Left renal pelvis (tissue), 4 donors: ENCODE results near the gene MZF1. TPM values are rescaled to one million over a fixed set of nuclear protein-coding genes. Genes with fewer than 3 reads are reported as not detected.
A peak's percentile ranks its signal among the peaks of the same experiment; 100 is the strongest.
"Not testable (repeated sequence)": the region's sequence is repeated elsewhere in the genome, so short reads cannot be mapped to it uniquely, and the experiment has no call there.

Experiments used
- DNase-seq, 4 donors: peaks; one replicate each; pipeline ENCODE4 v3.0.0-alpha.2; 2013; ENCODE audit warnings: low read depth in 4 of 4, low spot score in 3 of 4
- polyA plus RNA-seq, 4 donors: library from polyadenylated mRNA; unstranded; fragments of 120-200 nt; gene quantifications; one replicate each; pipeline ENCODE4 v1.2.1, GENCODE V29; 2013; ENCODE audit not compliant: insufficient read length in 4 of 4

Gene MZF1
- polyA plus RNA-seq, 4 donors = 21.8 to 56.7 (median 29.6) TPM

DNA sequence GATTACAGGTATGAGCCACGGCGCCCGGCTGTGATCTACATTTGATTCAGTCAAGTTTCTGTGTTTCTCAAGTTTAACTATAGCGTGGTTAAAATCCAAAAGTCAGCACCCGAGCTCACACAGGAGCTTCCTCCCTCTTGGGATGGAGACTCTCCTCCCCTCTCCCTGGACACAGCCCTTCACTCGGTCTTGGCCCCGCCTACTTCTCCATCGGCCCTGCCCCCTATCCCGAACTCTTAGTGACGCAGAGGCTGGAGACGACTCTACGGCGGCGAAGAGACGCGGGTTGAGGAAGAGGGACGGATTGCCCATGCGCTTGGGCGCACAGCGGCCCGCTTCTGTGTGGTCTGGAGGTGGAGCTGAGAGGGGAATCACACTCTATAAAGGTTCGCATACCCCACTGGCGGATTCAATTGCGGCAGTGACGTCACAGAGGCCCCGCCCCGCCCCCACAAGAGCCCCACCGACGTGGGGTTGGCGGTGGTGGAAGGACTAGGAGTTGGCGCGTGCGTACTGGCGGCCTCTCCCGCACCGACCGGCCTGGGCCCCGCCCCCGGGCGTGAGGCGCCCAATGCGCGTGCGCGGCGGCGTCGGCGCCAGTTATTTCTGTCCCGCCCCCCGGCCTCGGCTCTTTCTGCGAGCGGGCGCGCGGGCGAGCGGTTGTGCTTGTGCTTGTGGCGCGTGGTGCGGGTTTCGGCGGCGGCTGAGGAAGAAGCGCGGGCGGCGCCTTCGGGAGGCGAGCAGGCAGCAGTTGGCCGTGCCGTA is 29.1 kb downstream of the MZF1 start, which contains the start of gene TRIM28:
Gene TRIM28 (plus strand): TSS at position 239 of the 765 bp plus-strand sequence. CDS start 694 bp downstream, outside the sequence.
- peak; percentile 94 to 98 (median 96) for DNase-seq

DNA sequence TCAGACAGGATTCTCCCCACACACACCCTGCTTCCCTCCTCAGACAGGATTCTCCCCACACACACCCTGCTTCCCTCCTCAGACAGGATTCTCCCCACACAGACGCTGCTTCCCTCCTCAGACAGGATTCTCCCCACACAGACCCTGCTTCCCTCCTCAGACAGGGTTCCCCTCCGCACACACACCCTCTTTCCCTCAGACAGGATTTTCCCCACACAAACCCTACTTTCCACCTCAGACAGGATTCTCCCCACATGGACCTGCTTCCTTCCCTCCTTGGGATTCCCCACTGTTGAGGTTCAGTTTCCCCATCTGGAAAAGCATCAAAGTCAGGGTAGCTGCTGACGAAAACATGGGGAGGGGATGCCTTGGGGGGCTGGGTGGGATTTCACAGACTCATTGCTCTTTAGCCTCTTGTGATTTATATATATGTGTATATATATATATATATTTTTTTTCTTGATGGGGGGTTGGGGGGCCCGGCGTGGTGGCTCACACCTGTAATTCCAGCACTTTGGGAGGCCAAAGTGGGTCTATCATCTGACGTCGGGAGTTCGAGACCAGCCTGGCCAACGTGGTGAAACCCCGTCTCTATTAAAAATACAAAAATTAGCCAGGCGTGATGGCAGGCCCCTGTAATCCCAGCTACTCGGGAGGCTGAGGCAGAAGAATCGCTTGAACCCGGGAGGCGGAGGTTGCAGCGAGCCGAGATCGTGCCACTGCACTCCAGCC is 30.3 kb downstream of the MZF1 start:
- not testable (repeated sequence) for DNase-seq

DNA sequence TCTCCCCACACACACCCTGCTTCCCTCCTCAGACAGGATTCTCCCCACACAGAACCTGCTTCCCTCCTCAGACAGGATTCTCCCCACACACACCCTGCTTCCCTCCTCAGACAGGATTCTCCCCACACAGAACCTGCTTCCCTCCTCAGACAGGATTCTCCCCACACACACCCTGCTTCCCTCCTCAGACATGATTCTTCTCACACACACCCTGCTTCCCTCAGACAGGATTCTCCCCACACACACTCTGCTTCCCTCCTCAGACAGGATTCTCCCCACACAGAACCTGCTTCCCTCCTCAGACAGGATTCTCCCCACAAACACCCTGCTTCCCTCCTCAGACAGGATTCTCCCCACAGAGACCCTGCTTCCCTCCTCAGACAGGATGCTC is 34.0 kb downstream of the MZF1 start:
- DNase-seq = not testable (repeated sequence)

DNA sequence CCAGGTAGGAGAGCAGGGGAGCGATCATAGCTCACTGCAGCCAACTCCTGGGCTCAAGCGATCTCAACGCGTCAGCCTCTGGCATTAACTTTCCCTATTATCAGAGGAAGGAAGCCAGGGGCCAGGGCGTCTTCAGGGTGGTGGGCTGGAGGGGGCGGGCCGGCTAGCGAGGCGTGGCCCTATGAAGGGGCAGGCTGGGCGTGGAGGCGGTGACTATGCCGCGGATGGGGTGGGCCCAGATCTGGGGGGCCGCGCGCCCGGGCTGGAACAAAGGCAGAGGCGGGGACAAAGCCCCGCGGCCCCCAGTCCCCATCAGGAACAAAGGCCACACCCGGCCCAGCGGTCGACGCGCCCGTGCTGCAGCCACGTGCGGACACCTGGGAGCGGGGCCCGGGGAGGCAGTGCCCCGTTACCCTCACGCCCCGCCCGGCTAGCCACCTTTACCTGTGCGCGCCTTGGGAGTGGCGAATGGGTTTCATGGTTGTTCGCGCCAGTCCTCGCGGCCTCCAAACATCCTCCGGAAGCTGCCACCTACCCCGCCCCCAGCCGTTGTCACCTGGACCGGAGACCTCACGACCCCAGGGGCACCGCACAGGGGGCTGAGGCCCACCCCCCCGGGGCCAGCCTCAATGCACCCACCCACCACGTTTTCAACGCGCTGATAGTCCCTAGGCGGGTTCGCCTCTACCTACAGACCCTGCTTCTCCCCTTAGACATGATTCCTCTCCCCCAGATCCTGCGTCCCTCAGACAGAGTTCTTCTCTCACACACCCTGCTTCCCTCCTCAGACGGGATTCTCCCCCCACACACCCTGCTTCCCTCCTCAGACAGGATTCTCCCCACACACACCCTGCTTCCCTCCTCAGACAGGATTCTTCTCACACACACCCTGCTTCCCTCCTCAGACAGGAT is 34.6 kb downstream of the MZF1 start:
- DNase-seq = peak in 1 of 4 donors; percentile 58

DNA sequence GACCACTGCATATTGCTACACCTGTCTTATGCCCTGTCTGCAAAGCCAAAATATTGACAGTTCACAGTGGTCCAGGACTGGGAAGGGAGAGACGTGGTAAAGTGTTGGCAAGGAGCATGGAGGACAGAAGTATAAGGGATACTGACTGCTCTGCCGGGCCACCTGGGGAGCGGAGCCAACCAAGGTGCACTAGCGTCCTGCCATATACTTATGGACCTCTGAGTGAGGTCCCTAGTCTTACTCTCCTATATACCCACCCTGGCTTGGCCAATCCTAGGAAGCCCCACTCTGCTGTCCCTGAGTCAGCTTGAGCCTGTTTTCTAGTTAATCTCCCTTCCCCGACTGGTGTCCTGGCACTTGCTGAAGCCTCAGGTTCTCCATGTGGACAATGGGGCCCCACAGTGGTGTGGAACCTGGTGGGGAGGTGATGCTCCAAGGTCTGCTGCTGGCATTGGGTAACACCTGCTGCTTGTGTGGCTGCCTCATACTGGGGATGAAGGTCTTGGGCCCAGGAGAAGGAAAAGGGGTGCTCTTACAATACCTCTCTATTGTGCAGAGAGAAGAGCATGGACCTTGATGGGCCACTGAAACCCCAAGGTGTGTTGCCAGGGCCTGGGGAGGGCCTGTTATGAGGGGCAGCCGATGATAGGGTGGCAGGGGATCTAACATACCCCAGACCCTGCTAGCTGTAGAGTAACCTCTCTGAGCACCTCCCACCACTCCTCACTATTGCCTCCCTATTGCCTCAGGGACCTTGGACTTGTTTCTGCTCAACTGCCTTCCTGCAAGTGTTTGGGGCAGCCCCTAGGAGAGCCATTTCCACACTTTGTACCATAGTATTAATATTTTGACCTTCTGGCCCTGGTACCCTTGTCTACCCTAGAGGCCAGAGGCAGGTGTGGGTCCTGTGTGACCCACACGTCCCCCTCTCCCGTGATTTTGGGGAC is 36.0 kb downstream of the MZF1 start:
- DNase-seq = no peak

DNA sequence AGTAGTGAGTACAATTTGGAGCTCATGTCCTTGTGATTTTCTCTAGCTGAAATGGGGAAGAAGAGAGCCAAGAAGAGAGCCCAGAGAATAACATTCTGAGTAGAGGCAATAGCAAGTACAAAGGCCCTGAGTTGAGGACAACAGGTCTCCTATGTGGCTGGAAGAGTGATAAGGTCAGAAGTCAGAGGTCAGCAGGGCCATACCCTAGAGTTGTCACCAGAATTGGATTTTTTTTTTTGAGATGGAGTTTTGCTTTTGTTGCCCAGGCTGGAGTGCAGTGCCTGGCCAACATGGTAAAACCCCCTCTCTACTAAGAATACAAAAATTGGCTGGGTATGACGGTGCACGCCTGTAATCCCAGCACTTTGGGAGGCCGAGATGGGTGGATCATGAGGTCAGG is 37.3 kb downstream of the MZF1 start:
- DNase-seq = no peak

DNA sequence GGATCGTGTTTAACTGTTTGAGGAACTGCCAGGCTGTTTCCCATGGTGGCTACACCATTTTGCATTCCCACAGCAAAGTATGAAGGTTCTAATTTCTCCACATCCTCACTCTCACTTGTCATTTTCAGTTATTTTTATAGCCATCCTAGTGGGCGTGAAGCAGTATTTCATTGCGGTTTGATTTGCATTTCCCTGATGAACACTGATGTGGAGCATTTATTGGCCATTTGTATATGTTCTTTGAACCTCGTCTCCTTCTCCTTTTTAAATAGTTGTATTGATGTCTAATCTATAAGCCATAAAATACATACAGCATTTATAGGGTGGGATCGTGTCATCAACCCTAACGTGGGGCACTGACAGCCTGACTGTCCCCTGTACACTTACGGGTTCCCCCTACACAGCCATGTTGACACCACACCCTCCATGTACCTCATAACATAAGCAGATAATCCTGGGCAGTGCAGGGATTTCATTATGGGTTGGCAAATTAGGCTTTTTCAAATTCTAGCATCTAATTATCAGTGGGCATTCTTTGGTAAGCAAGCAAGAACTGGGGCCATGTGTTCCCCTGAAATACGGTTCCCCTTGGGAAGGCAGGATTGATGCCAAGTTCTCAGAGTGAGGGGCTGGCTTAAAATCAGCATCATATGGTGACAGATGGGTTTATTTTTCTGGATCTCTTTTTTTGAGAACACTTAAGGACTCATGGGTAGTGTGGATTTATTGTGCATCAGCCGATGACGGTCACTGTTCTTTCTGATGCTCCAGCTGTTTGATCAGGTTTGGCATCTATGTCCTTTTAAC is 41.9 kb downstream of the MZF1 start:
- DNase-seq = no peak

DNA sequence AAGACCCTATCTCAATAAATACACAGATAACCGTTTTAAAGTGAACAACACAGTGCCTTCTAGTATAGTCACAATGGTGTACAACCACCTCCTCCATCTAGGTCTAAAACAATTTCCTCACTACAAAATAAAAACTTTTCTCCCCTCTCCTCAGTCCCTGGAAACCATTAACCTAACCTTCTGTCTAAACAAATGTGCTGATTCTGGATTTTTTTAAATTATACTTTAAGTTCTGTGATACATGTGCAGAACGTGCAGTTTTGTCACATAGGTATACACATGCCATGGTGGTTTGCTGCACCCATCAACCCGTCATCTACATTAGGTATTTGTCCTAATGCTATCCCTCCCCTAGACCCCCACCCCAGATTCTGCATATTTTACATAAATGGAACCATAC is 43.7 kb downstream of the MZF1 start:
- no peak for DNase-seq

DNA sequence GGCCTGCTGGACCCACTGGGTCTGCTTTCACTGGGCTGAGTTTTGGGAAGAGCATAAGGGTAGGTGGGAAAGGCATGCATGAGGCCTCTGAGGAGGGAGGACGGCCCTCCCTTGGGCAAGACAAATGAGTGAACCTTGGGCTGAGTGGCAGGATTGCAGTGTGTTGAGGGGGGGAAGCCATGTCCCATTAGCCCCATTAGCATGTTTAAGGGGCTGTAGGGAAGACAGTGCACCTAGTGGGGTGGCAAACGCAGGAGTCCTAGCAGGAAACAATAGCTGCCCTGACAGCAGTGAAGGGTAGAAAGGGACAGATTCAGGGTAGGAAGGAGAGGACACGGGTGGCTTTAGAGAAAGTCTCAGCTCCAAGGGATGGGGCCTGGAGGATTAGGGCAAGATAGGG is 50.4 kb downstream of the MZF1 start:
- no peak for DNase-seq

DNA sequence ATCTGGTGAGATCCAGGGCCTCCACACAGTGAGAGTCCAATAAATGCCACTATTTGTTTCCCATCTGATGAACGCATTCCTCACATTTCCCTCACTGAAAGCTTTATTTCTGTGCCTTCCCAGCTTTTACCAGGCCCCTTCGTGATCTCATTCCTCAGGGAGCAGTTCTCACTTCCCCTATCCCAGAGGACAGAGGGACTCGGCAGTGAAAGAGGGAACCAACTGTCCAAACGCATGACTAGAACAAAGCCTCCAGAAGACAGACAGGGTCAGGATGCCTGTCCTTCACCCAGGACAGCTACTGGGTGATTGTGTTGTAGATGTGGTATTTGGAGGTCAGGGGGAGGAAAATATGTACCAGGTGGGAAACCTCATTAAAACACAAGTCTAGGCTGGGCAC is 51.5 kb downstream of the MZF1 start:
- no peak for DNase-seq

DNA sequence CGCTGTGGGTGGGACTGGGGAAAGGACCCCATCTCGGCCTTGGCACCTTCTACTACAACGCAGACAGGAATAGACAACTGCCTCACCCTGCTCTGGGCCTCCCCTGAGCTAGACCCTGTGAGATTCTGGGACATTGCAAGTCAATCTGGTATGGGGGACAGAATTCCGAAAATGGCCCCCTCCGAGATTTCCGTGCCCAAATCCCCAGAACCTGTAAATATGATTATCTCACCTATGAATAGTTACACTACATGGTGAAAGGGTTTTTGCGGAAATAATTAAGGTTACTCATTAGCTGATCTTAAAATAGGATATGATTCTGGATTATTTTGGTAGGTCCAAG is 52.9 kb downstream of the MZF1 start:
- DNase-seq = no peak

DNA sequence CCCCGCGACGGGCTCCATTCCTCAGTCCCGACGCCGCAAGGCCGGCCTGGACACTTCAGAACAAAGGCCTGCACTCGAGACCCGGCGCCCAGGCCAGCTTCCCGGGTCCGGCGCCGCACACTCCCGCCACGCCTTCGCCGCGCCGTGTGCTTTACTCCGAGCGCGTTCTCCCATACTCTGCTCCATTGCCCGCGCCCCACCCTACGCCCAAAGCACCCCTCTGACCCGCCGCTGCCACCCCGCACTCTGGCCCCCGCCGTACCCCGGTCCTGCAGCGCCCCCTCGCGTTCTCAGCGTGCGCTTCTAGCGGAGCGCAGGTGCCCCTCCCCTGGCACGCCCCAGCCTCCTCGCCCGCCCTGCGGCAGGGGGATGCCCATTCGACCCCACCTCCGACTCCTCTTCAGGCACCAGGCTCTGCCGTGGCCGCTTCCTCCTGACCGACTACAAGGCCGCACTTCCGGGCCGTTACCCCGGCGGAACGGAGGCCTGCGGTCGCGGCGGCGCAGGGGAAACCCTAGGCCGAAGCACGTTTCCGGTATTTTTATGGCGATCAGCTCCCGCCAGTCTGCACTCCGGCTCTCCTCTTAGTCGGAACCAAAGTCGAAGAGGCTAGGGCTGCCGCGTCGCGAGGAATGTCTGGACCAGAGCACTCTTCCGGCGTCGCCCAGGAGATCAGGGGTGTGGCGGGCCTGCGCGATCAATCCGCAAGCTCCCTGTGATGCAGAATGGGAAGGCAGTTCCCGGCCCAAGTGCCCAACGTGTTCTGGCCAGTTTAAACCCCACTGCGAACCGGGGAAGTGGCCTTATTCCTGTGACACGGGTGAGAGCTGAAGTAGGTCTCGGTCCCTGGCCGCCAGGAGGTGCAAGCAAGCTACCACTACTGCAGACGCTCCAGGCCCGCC is 53.5 kb downstream of the MZF1 start, which contains the start of gene ZBTB45:
Gene ZBTB45 (minus strand): TSS at position 456 of the 902 bp plus-strand sequence. CDS start 2,137 bp downstream, outside the sequence.
- peak; percentile 85 to 91 (median 90) for DNase-seq

DNA sequence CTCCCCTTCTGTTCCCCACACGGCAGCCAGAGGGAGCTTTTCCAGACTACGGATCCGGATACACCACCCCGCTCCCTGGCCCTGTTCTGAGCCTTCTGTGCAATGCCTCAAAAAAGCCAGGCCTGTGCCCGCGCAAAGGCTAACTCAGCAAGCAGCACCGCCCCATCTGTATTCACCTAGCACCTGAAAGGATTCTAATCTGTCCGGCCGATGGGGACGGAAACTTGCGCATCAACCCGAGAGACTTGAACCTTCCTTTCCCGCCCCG is 54.1 kb downstream of the MZF1 start:
- peak; percentile 50 to 60 (median 58) for DNase-seq

DNA sequence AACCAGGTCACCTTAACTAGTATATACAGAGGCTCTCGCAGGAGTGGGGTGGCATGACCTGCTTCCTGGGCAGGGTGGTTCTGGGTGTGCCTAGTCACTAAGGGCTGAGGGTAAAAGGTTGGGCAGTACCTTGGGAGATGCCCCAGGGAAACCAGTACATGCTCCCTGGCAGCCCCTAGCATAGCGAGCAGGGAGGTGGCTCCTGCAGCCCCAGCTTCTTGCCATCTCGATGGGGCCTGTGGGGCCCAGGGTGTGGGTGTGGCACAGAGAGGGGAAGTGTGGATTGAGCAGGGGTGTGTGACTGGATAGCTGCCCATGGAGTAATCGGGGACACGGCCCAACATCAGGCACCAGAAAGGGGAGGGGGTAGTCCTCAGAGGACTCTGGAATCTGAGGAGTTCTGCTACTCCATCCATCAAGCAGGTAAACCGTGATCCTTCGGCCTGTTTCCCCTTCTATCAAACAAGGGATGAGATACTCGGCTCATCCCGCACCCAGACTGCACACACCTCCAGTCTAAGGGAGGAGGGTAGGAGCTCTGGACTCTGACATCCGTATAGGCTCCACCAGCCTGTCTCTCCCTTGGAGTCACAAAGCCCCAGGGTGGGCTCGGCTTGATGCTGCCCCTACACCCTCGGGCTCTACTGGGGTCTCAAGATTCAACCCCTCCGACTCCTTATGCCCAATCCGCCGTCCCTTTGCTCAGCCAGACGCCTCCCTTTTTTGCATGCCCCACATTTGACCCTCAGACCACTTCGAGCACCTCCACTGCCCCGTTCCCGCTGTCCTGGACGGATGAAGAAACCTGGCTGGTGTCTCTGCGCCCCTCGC is 54.7 kb downstream of the MZF1 start:
- no peak for DNase-seq

DNA sequence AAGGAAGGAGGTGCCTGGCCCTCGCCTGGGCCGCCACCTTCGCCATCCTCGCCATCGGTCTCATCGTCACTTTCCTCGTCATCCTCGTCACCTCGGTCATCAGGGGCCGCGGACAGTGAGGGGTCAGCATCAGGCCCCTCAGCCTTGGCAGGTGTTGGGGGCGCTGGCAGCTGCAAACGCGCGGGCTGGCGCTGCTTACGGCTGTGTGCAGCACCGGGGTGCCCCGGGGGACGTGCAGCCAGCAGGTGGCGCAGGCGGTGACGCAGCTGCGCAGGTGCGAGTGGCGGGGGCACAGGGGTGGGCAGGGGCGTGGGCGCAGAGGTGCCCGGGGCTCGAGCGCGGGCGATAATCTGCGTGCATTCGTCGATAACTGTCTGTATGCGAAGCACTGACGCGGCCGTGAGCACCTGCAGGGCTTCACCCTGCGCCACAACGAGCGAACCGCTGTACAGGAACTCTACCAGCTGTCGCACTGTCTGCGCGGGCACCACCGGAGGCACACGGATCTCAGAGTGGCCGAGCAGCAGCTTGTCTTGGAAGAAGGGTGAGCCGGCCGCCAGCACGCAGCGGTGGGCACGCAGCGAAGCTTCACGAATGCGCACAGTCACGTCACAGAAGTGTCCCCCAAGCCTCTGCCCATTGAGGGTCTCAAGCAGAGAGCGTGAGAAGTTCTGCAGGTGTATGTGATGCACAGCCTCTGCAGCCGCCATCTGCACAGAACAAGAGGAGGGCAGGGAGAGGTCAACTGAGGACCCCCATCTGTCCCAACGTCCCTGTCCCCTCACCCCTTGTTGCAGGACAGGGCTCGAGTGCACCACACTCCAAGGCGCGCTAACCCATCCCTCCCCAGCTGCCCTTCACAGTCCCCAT is 55.9 kb downstream of the MZF1 start:
- DNase-seq = no peak

DNA sequence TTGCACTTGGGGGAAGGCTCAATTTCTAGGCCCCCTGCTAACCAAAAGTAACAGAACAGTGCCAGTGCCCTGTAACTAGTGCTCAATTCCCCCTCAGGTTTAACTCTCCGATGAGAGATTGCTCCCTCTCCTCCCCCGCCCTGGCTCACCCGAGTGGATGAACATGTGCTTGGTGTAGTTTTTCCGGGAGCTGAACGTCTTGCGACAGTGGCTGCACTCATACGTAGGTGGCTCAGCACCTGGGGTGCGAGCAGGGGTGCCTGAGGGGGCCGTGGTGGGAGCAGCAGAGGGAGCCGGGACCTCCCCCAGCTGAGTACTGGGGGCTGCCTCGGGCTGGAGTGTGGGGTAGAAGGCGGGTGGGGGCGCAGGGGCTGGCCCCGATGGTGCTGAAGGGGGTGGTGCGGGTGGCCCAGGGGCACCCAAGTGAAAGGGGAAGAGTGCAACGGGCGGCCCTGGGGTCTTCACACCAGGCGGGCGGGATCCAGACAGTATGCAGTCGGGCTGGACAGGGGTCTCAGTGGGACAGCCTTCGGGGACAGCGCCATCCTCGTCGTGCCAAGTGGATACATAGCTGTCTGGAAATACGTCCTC is 56.8 kb downstream of the MZF1 start:
- DNase-seq = no peak
